Osteoblast (primary cell): ENCODE results near the gene RAB7B. TPM values are rescaled to one million over a fixed set of nuclear protein-coding genes. Genes with fewer than 3 reads are reported as not detected.

Experiments used
- DNase-seq: peaks from one replicate; pipeline ENCODE4 v3.0.0; 2011; ENCODE audit warnings: low spot score, mixed read lengths; ENCODE audit not compliant: insufficient read length; ENCODE audit errors: missing footprints
- H2AFZ ChIP-seq: 2 replicates; pipeline ENCODE4 v1.6.0; 2011; ENCODE audit warnings: mild to moderate bottlenecking, low read length
- H3K27ac ChIP-seq: 2 replicates; pipeline ENCODE4 v1.5.1; 2011; ENCODE audit warnings: mild to moderate bottlenecking, low read depth, low read length, moderate library complexity
- H3K27me3 ChIP-seq: 2 replicates; pipeline ENCODE4 v1.6.0; 2012; ENCODE audit warnings: mild to moderate bottlenecking, control low read depth, inconsistent platforms, low read length, moderate library complexity; ENCODE audit not compliant: insufficient read depth
- H3K36me3 ChIP-seq: 2 replicates; pipeline ENCODE4 v1.5.1; 2011; ENCODE audit warnings: mild to moderate bottlenecking, low read length, control low read depth, moderate library complexity; ENCODE audit not compliant: insufficient read depth
- H3K4me1 ChIP-seq: 2 replicates; pipeline ENCODE4 v1.5.1; 2011; ENCODE audit warnings: mild to moderate bottlenecking, low read length, control low read depth, moderate library complexity; ENCODE audit not compliant: insufficient read depth
- H3K4me2 ChIP-seq: 2 replicates; pipeline ENCODE4 v1.6.0; 2011; ENCODE audit warnings: mild to moderate bottlenecking, low read length; ENCODE audit not compliant: insufficient read depth
- H3K4me3 ChIP-seq: fragments of 200-600 bp; sonication (generic); 3 replicates; pipeline ENCODE4 v1.5.1; 2012; ENCODE audit warnings: mild to moderate bottlenecking, low read length, inconsistent platforms; ENCODE audit not compliant: insufficient read depth
- H3K79me2 ChIP-seq: 2 replicates; pipeline ENCODE4 v1.6.0; 2012; ENCODE audit warnings: mild to moderate bottlenecking, low read length, control low read depth, inconsistent platforms; ENCODE audit not compliant: insufficient read depth
- H3K9me3 ChIP-seq: 2 replicates; pipeline ENCODE4 v1.5.1; 2011; ENCODE audit warnings: low read depth, low read length, control low read depth
- H4K20me1 ChIP-seq: 2 replicates; pipeline ENCODE4 v1.6.0; 2012; ENCODE audit warnings: mild to moderate bottlenecking, low read length, control low read depth; ENCODE audit not compliant: insufficient read depth
- CTCF ChIP-seq: IDR thresholded peaks from 2 replicates; pipeline ENCODE4 v1.5.1; 2011; ENCODE audit warnings: mild to moderate bottlenecking, low read depth, low read length, moderate library complexity; ENCODE audit errors: extremely low read depth
- total RNA-seq: library from RNA; depleted of rRNA; stranded (reverse); fragments of >200 nt; gene quantifications from 2 replicates; pipeline ENCODE4 v1.2.3, GENCODE V29; 2012

Gene RAB7B
- total RNA-seq, 1 donor, result 7.6 TPM

DNA sequence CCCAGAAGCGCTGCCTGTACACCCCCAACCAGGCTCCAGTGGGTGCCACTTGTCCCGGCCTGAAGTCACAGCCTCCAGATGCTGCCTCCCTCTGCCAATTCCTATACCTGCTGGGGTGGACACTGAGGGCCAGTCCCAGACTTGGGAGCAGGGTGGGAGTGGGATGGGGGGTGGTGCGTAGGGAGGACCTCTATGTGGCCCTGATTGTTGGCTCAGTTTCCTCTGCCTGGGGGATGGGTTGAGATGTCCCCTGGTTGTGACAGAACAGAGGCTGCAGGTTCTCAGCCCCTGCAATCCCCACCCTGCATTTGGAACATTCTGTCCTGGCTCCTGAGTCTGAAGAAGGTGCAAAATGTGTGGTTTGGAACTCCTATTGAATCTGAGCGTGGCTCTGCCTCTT is 27.2 kb downstream of the RAB7B start:
- no peaks in the 10 kb centered on the region for H3K27me3 ChIP-seq
- no peak overlapping the region for H3K27ac ChIP-seq
- H3K4me1 ChIP-seq, result peaks cover 11% of the 10 kb centered on the region
- no peak overlapping the region for H3K4me3 ChIP-seq
- no peak overlapping the region for H3K4me2 ChIP-seq
- no peak overlapping the region for H2AFZ ChIP-seq
- DNase-seq, result peak; percentile 48
- no peaks in the 10 kb centered on the region for H3K36me3 ChIP-seq
- no peaks in the 10 kb centered on the region for H3K9me3 ChIP-seq
- no peaks in the 10 kb centered on the region for H3K79me2 ChIP-seq
- no peaks in the 10 kb centered on the region for H4K20me1 ChIP-seq
- TF ChIP-seq CTCF, result no peak

- H3K79me2 ChIP-seq, result no peaks in the 10 kb centered on the region
- H3K4me1 ChIP-seq, result peaks cover 11% of the 10 kb centered on the region
Observed at GRCh38 chr1:205975387-205975998, 27.7 kb downstream of the RAB7B start.

DNA sequence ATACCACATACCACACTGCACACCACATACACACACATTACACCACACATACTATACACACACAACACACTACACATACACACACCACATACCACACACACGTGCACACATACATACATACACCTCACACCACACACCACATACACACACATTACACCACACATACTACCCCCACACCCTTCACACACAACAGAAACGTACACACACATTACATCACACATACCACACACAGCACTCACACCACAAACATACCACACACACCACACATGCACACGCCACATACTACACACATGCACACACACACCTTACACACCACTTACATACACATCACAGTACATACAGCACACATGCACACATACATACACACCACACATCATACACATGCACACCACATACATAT is 28.5 kb downstream of the RAB7B start:
- Histone ChIP-seq H3K79me2 (no peaks in the 10 kb centered on the region), H3K27me3 (no peaks in the 10 kb centered on the region), H3K9me3 (no peaks in the 10 kb centered on the region), H3K4me1 (peaks cover 11% of the 10 kb centered on the region), H4K20me1 (no peaks in the 10 kb centered on the region), H2AFZ (no peak overlapping the region), H3K4me3 (no peak overlapping the region), H3K4me2 (no peak overlapping the region), H3K36me3 (no peaks in the 10 kb centered on the region), H3K27ac (no peak overlapping the region)
- TF ChIP-seq CTCF, result no peak
- DNase-seq, result no peak

More at GRCh38 chr1:205975387-205975998, 27.7 kb downstream of the RAB7B start:
- no peak overlapping the region for H3K4me2 ChIP-seq
- DNase-seq, result no peak
- H3K4me3 ChIP-seq, result no peak overlapping the region
- H4K20me1 ChIP-seq, result no peaks in the 10 kb centered on the region
- no peak overlapping the region for H3K27ac ChIP-seq
- TF ChIP-seq CTCF, result no peak
- H3K27me3 ChIP-seq, result no peaks in the 10 kb centered on the region
- H3K9me3 ChIP-seq, result no peaks in the 10 kb centered on the region
- no peak overlapping the region for H2AFZ ChIP-seq
- no peaks in the 10 kb centered on the region for H3K36me3 ChIP-seq

GRCh38 chr1:205973377-205974232 is 29.6 kb downstream of the RAB7B start:
- DNase-seq, result no peak
- Histone ChIP-seq H3K9me3 (no peaks in the 10 kb centered on the region), H4K20me1 (no peaks in the 10 kb centered on the region), H3K36me3 (no peaks in the 10 kb centered on the region), H3K4me2 (no peak overlapping the region), H3K4me3 (no peak overlapping the region), H3K27me3 (no peaks in the 10 kb centered on the region), H3K27ac (no peak overlapping the region), H3K4me1 (peaks cover 11% of the 10 kb centered on the region), H3K79me2 (no peaks in the 10 kb centered on the region), H2AFZ (no peak overlapping the region)
- TF ChIP-seq CTCF, result no peak
